AG04449 (cell line): Measurements from ENCODE around the gene IGF2R.

Experiments used
- CTCF ChIA-PET: fragments of 350-600 bp; formaldehyde crosslinking; extraction: SDS; loops from one replicate; lab custom pipeline; 2021; ENCODE audit warnings: antibody characterized with exemption; lab: Yijun Ruan, JAX
- POLR2A ChIA-PET: fragments of 400-600, 350-600 bp; formaldehyde crosslinking; extraction: SDS; loops from one replicate; lab custom pipeline; 2020; ENCODE audit warnings: antibody characterized with exemption, inconsistent platforms; lab: Yijun Ruan, JAX
- DNase-seq: peaks from one replicate; pipeline ENCODE4 v3.0.0-alpha.2; 2010; ENCODE audit warnings: low read depth, low spot score
- H3K4me3 ChIP-seq: 2 replicates; pipeline ENCODE4 v1.5.1; 2011; ENCODE audit warnings: low read depth, mild to moderate bottlenecking, control low read depth, low read length
- CTCF ChIP-seq: IDR thresholded peaks from one replicate; pipeline ENCODE4 v1.5.1; 2011; ENCODE audit warnings: mild to moderate bottlenecking, moderate library complexity, low read length, control low read depth, inconsistent platforms; ENCODE audit not compliant: insufficient read depth; ENCODE audit errors: missing control alignments

IGF2R gene

GRCh38 chr6:160028487-160029275, 59.8 kb downstream of the IGF2R start:
- POLR2A ChIA-PET = interaction anchor here (1.0 kb wide), 1 partner anchor 129 kb away, joined by 3 read pairs; no protein-coding TSS in a partner anchor
- TF ChIP-seq CTCF = no peak
- no peak for DNase-seq
- CTCF ChIA-PET = no interaction called here
- H3K4me3 ChIP-seq = no peak overlapping the region

- CTCF ChIA-PET = no interaction called here
- POLR2A ChIA-PET = interaction anchor here (1.0 to 1.3 kb wide), 2 partner anchors 13 to 47 kb away, joined by 3 to 4 read pairs; no protein-coding TSS in a partner anchor
- no peak for TF ChIP-seq CTCF
- no peak overlapping the region for H3K4me3 ChIP-seq
- no peak for DNase-seq
Observed at GRCh38 chr6:160029525-160029924, 60.6 kb downstream of the IGF2R start.

DNA sequence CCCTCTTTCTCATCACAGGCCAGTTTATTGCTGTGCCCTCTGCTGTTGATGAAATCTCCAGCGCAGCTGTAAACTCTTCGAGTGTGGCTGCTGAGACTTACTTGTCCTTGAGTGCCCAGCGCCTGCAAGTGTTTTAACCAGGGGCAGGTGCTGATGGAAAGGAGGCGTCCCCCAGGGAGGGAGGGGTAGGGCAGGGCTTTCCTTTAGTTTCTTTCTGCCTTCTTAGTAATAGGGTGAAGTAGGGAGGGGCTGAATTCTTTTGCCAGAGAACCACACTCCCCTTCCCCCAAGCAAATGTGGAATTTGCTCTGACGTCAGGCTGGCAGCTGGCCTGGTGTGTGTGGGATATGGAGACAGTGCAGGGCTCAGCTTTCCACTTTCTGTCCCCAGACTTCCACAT, 61.2 kb downstream of the IGF2R start:
- peak; percentile 86 for DNase-seq
- ChIA-PET POLR2A (interaction anchor here (1.0 to 1.3 kb wide), 2 partner anchors 12 to 47 kb away, joined by 3 to 4 read pairs; no protein-coding TSS in a partner anchor), CTCF (interaction anchor here (1.0 to 2.0 kb wide), 2 partner anchors 10 to 58 kb away, joined by 3 to 6 read pairs; no protein-coding TSS in a partner anchor)
- H3K4me3 ChIP-seq = 0 out of 2 replicates have a peak overlapping the region, but pooled peaks have one; percentile 4
- no peak for TF ChIP-seq CTCF

DNA sequence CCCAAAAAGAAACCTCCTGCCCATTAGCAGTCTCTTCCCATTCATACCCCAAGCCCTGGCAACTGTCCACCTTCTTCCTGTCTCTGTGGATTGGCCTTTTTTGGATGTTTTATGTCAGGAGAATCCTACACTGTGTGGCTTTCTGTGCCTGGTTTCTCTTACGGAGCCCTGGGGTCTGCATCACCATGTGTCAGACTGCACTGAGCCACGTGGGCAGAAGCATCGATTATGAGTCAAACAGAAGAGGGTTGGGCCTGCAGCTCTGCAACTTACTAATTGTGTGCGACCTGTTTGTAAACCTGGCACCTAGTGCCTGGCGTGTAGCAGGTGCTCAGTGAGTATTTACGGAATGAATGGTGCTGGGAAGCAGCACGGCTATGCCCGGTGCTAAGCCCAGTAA, 62.6 kb downstream of the IGF2R start:
- POLR2A ChIA-PET = no interaction called here

GRCh38 chr6:160031871-160032270, 63.0 kb downstream of the IGF2R start:
- ChIA-PET POLR2A (no interaction called here), CTCF (interaction anchor here (2.0 kb wide), 1 partner anchor 8 kb away, joined by 6 read pairs; no protein-coding TSS in a partner anchor)
- TF ChIP-seq CTCF = no peak
- no peak overlapping the region for H3K4me3 ChIP-seq
- no peak for DNase-seq

More for the DNA sequence above, 62.6 kb downstream of the IGF2R start:
- no peak for TF ChIP-seq CTCF
- CTCF ChIA-PET = interaction anchor here (2.0 kb wide), 1 partner anchor 8 kb away, joined by 6 read pairs; no protein-coding TSS in a partner anchor
- no peak overlapping the region for H3K4me3 ChIP-seq
- no peak for DNase-seq

DNA sequence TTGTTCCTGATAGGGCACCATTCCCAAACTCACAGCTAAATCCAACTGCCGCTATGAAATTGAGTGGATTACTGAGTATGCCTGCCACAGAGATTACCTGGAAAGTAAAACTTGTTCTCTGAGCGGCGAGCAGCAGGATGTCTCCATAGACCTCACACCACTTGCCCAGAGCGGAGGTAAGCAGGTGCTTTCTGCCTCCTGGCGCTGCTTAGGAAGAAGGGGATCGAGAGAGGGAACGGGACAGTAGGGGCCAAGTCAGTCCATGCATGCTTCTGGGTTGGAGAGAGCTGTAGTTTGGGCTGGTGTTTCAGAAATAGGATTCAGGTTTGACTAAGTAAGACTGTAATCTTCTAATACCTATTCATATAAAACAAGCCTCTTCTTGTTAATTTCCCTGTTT, 63.7 kb downstream of the IGF2R start:
- H3K4me3 ChIP-seq = no peak overlapping the region
- POLR2A ChIA-PET = no interaction called here
- CTCF ChIA-PET = no interaction called here
- TF ChIP-seq CTCF = no peak
- DNase-seq = no peak
